ENCODE data around the gene CADPS.

The CADPS gene

GRCh38 chr3:62662677-62663076 lies 212.5 kb downstream of the CADPS start:
- TF ChIP-seq ZFX (IDR thresholded peaks at IDR 0.05; ENCODE audit: borderline replicate concordance) (no peak), CTCF (IDR thresholded peaks at IDR 0.05) (no peak)
- H3K27ac ChIP-seq, result no peak overlapping the region

DNA sequence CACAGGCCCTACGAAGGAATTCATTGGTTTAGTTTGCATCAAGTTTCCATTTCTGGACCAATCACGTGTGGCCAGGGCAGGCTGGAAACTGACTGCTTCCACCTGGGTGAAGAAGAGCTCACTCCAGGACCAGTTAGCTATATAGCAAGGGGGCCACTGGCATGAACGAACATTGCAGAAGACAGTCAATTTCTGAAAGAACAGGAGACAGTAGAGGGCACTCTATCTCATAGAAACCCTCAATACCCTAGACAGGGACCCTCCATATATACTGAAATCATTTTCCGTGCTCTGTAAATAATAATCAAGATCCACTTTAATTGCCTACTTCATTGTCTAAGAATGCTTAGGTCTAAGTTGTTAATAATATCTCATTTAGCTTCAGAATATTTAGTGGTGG lies 215.6 kb downstream of the CADPS start:
- TF ChIP-seq ZFX (IDR thresholded peaks at IDR 0.05; ENCODE audit: borderline replicate concordance) (no peak), CTCF (IDR thresholded peaks at IDR 0.05) (peak; percentile 12; the same call in 1 of the 2 replicates)
- no peak overlapping the region for H3K27ac ChIP-seq

DNA sequence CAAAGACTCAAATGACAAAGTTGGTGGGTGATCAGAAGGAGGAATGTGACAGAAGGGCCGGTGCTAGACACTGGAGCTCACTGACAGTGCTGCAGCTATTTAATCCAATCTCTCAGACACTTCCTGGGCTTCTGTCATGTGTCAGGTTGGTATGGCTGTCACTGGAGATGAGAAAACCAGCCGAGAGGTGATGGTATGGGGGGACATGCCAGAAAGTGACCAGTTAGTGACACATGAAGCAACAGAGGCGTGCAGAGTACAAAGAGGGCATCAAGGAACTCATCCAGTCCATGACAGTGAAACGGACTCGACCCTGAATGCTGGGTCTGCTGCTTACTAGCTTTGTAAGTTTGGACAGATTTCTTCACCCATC lies 219.5 kb downstream of the CADPS start:
- H3K27ac ChIP-seq, result no peak overlapping the region

DNA sequence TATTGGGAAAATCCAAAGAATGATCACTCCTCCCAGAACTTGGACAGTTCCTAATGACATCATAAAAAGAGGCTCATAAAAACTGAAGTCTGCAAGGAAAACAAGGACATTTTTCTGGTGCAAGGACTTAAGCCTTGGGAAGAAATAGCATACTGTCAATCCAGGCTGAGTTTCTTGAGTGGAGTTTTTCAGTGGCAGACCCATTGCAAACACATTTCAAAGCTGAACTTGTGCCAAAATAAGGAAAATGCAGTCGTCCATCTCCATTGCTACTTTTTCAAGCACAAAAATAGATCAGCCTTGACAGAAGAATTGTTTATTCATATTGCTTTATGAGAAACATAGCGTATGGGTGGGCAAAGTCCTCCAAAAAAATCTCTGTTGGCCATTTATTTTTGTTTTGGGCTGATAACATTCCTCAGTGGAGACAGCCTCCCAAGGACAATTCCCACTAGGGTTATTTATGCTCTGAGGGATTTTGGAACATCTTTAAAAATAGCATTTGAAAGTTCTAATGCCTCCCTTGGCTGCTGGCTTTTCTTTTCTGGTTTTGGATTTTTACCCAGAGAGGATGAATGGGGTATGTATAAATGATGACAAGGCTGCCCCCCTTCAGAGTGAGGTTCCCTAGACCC lies 220.0 kb downstream of the CADPS start:
- TF ChIP-seq CTCF (IDR thresholded peaks at IDR 0.05), result no peak
- no peak for TF ChIP-seq ZFX (IDR thresholded peaks at IDR 0.05; ENCODE audit: borderline replicate concordance)
- no peak overlapping the region for H3K27ac ChIP-seq

More for the DNA sequence above, 219.5 kb downstream of the CADPS start:
- TF ChIP-seq CTCF (IDR thresholded peaks at IDR 0.05) (no peak), ZFX (IDR thresholded peaks at IDR 0.05; ENCODE audit: borderline replicate concordance) (no peak)

GRCh38 chr3:62653796-62654195 lies 221.4 kb downstream of the CADPS start:
- TF ChIP-seq ZFX (IDR thresholded peaks at IDR 0.05; ENCODE audit: borderline replicate concordance), result no peak
- no peak overlapping the region for H3K27ac ChIP-seq

DNA sequence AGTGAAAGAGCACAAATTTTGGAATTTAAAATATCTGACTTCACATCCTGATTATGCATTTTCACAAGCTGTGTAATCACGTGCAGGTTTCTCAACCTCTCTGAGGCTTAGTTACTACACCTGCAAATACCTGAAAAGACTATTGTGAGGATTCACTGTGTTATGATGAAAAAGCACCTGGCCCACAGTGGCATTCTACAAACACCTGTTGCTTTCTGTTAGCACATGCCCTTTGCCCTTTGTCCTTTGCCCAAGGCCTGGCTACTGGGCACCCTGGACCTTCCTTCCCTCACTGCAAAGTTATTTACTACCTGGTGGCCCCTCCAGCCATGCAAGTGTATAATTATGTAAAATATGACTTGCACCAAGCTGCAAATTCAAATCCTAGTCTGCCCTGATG lies 227.5 kb downstream of the CADPS start:
- no peak overlapping the region for H3K27ac ChIP-seq
- TF ChIP-seq ZFX (IDR thresholded peaks at IDR 0.05; ENCODE audit: borderline replicate concordance) (no peak), CTCF (IDR thresholded peaks at IDR 0.05) (no peak)

DNA sequence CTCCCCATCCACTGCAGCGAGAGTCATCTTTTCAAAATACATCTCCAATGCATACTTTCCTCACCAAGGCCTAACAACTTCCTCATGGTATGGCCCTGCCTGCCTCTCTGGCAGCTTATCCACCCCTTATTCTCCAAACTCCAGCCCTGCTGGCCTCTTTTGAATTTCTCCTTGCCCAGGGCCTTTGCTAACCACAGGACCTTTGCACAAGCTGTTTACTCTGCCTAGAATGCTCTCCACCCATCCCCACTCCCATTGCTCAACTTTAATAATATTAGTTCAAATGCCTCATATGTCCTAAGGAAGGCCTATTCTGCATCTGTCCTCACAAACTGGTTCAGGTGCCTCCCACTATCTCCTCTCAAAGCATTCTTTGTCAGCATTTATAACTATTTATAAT lies 230.7 kb downstream of the CADPS start:
- TF ChIP-seq ZFX (IDR thresholded peaks at IDR 0.05; ENCODE audit: borderline replicate concordance) (no peak), CTCF (IDR thresholded peaks at IDR 0.05) (no peak)

DNA sequence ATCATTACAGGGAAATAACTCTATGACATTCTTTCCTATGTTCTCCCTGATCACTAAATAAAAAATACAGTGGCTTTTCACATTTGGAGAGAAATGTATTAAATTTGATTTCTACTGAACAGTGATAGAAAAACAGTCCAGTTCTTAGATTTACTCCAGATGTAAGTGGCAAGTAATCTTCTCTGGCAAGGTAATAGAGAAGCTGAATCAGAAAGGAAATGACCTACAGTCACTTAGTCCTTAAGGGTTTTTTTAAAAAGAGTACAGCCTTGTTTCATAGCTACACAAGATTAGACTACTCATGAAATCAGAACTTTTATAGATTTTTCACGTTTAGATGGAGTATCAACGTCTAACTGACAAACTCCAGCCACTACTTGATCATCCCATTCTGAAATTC lies 236.9 kb downstream of the CADPS start:
- TF ChIP-seq CTCF (IDR thresholded peaks at IDR 0.05), result no peak
- no peak for TF ChIP-seq ZFX (IDR thresholded peaks at IDR 0.05; ENCODE audit: borderline replicate concordance)
- H3K27ac ChIP-seq, result no peak overlapping the region

More for the DNA sequence above, 230.7 kb downstream of the CADPS start:
- no peak overlapping the region for H3K27ac ChIP-seq

Measured in 22Rv1 (cell line).